Stimulated activated CD8-positive, alpha-beta memory T cell treated with anti-CD3 and anti-CD28 coated beads, Interleukin-15, amount 100 ng/mL, for 24 hours (primary cell): Measurements from ENCODE around the gene AMOTL1.
"Not testable (repeated sequence)": the region's sequence is repeated elsewhere in the genome, so short reads cannot be mapped to it uniquely, and the experiment has no call there.

Source experiments
- DNase-seq: peaks from one replicate; pipeline ENCODE4 v3.0.0-alpha.2; 2020; ENCODE audit warnings: low read depth

The AMOTL1 gene

GRCh38 chr11:94791942-94792341 is 23.8 kb downstream of the AMOTL1 start:
- not testable (repeated sequence) for DNase-seq

GRCh38 chr11:94792451-94792850 is 24.3 kb downstream of the AMOTL1 start:
- DNase-seq, result no peak

- DNase-seq, result no peak
Observed at GRCh38 chr11:94793002-94793401, 24.8 kb downstream of the AMOTL1 start.

- DNase-seq, result no peak
Observed at GRCh38 chr11:94793822-94794221, 25.7 kb downstream of the AMOTL1 start.

GRCh38 chr11:94794287-94795168 is 26.4 kb downstream of the AMOTL1 start:
- no peak for DNase-seq

GRCh38 chr11:94795476-94796189 is 27.5 kb downstream of the AMOTL1 start:
- DNase-seq, result no peak

GRCh38 chr11:94796190-94796580 is 28.0 kb downstream of the AMOTL1 start:
- DNase-seq, result no peak

GRCh38 chr11:94796863-94797262 is 28.7 kb downstream of the AMOTL1 start:
- no peak for DNase-seq

GRCh38 chr11:94799726-94800125 is 31.6 kb downstream of the AMOTL1 start:
- no peak for DNase-seq

GRCh38 chr11:94800414-94800813 is 32.3 kb downstream of the AMOTL1 start:
- no peak for DNase-seq

GRCh38 chr11:94801866-94802460 is 33.8 kb downstream of the AMOTL1 start:
- DNase-seq, result no peak

- DNase-seq, result no peak
Observed at GRCh38 chr11:94802501-94802900, 34.3 kb downstream of the AMOTL1 start.

GRCh38 chr11:94803491-94803890 is 35.3 kb downstream of the AMOTL1 start:
- no peak for DNase-seq

GRCh38 chr11:94804874-94805273 is 36.7 kb downstream of the AMOTL1 start:
- no peak for DNase-seq

- no peak for DNase-seq
Observed at GRCh38 chr11:94806014-94806413, 37.9 kb downstream of the AMOTL1 start.

- no peak for DNase-seq
Observed at GRCh38 chr11:94806419-94806818, 38.3 kb downstream of the AMOTL1 start.

GRCh38 chr11:94809251-94809650 is 41.1 kb downstream of the AMOTL1 start:
- DNase-seq, result no peak

GRCh38 chr11:94812724-94813720 is 44.9 kb downstream of the AMOTL1 start:
- DNase-seq, result not testable (repeated sequence)

GRCh38 chr11:94814272-94814976 is 46.3 kb downstream of the AMOTL1 start:
- no peak for DNase-seq

GRCh38 chr11:94815705-94816344 is 47.7 kb downstream of the AMOTL1 start:
- no peak for DNase-seq
